ENCODE results near the gene CDK18.
"Not testable (repeated sequence)": the region's sequence is repeated elsewhere in the genome, so short reads cannot be mapped to it uniquely, and the experiment has no call there.

Gene CDK18

GRCh38 chr1:205481218-205481617, 23.3 kb upstream of the CDK18 start:
- no peak for DNase-seq (ENCODE audit: low read depth in 2 of 2)

- DNase-seq (ENCODE audit: low read depth in 2 of 2), result no peak
Measured at GRCh38 chr1:205481629-205482151, 22.8 kb upstream of the CDK18 start.

- DNase-seq (ENCODE audit: low read depth in 2 of 2), result not testable (repeated sequence)
Measured at GRCh38 chr1:205482587-205482986, 21.9 kb upstream of the CDK18 start.

- DNase-seq (ENCODE audit: low read depth in 2 of 2), result no peak
Measured at GRCh38 chr1:205483372-205483771, 21.1 kb upstream of the CDK18 start.

GRCh38 chr1:205484985-205485967, 19.2 kb upstream of the CDK18 start:
- DNase-seq (ENCODE audit: low read depth in 2 of 2), result peak; percentile 42 to 45

GRCh38 chr1:205486258-205486657, 18.2 kb upstream of the CDK18 start:
- no peak for DNase-seq (ENCODE audit: low read depth in 2 of 2)

- peak; percentile 14 to 18 for DNase-seq (ENCODE audit: low read depth in 2 of 2)
Measured at GRCh38 chr1:205488074-205488723, 16.3 kb upstream of the CDK18 start.

- DNase-seq (ENCODE audit: low read depth in 2 of 2), result no peak
Measured at GRCh38 chr1:205491794-205492193, 12.7 kb upstream of the CDK18 start.

- no peak for DNase-seq (ENCODE audit: low read depth in 2 of 2)
Measured at GRCh38 chr1:205492201-205492667, 12.2 kb upstream of the CDK18 start.

- no peak for DNase-seq (ENCODE audit: low read depth in 2 of 2)
Measured at GRCh38 chr1:205492774-205493173, 11.7 kb upstream of the CDK18 start.

GRCh38 chr1:205493241-205494085, 11.0 kb upstream of the CDK18 start:
- no peak for DNase-seq (ENCODE audit: low read depth in 2 of 2)

- no peak for DNase-seq (ENCODE audit: low read depth in 2 of 2)
Measured at GRCh38 chr1:205494115-205494514, 10.4 kb upstream of the CDK18 start.

GRCh38 chr1:205495237-205495823, 9.1 kb upstream of the CDK18 start:
- DNase-seq (ENCODE audit: low read depth in 2 of 2), result no peak

- no peak for DNase-seq (ENCODE audit: low read depth in 2 of 2)
Measured at GRCh38 chr1:205496661-205497060, 7.8 kb upstream of the CDK18 start.

- no peak for DNase-seq (ENCODE audit: low read depth in 2 of 2)
Measured at GRCh38 chr1:205497351-205497750, 7.1 kb upstream of the CDK18 start.

GRCh38 chr1:205499789-205500188, 4.7 kb upstream of the CDK18 start:
- DNase-seq (ENCODE audit: low read depth in 2 of 2), result no peak

- DNase-seq (ENCODE audit: low read depth in 2 of 2), result no peak
Measured at GRCh38 chr1:205500240-205501233, 3.9 kb upstream of the CDK18 start.

GRCh38 chr1:205502111-205502810, 2.2 kb upstream of the CDK18 start:
- no peak for DNase-seq (ENCODE audit: low read depth in 2 of 2)

GRCh38 chr1:205502992-205503391, 1.5 kb upstream of the CDK18 start:
- no peak for DNase-seq (ENCODE audit: low read depth in 2 of 2)

Measured in stimulated activated CD4-positive, alpha-beta T cell treated with anti-CD3 and anti-CD28 coated beads, Interleukin-4, amount 100 ng/mL, for 48 hours (primary cell).